Right ventricle myocardium superior (tissue), 1 donor: ENCODE results near the gene DPP4. TPM values are rescaled to one million over a fixed set of nuclear protein-coding genes. Genes with fewer than 3 reads are reported as not detected.

ENCODE experiments used
- ATAC-seq: fragments of 200-7000 bp; cut with Tn5 transposase; one replicate; pipeline ENCODE4 v1.9.1; 2020; ENCODE audit warnings: mild to moderate bottlenecking; ENCODE audit not compliant: poor library complexity
- DNase-seq: peaks from one replicate; pipeline ENCODE4 v3.0.0-alpha.2; 2020
- intact Hi-C: fragments of 100-400 bp; cut with DNase I; formaldehyde crosslinking; loops from one replicate; pipeline ENCODE4 v1.11.2; 2022
- total RNA-seq: library from RNA; stranded (reverse); fragmentation: NEBNext Ultra II Directional; extraction: Animal tissue kit (Norgen Biotek cat#: 25700); gene quantifications from one replicate; pipeline ENCODE4 v1.2.1, GENCODE V29; 2021
- donor health status: DM: no; HTN: yes; CAD: no; lungs with severe emphysema.

Gene DPP4
- total RNA-seq, 1 donor from 2014 or later: 3.8 TPM

DNA sequence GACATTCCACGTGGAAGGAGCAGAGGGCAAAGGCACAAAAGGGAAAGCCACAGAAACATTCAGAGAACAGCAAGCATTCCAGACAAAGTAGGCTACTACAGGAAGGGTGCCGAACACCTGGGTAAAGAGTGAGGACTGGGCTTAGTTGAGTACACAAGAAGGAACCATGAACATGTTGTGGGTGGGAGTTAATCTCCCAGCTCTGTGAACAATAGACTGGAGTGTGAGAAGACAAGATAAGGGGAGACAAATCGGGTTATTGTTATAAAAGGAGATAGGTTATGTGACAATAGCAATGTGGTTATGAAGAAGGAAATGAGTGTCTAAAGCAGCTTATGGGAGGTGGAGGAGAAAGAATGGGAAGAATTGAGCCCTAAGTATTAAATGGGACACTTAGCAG, 70.0 kb downstream of the DPP4 start:
- intact Hi-C loops: no loop called here
- DNase-seq (no peak), ATAC-seq (no peak)

- DNase-seq: no peak
- ATAC-seq: no peak
- intact Hi-C loops: no loop called here
These were observed 71.3 kb downstream of the DPP4 start for GRCh38 chr2:162002623-162003235.

- DNase-seq: no peak
- intact Hi-C loops: no loop called here
- no peak for ATAC-seq
These were observed 73.6 kb downstream of the DPP4 start for GRCh38 chr2:162000431-162000830.

GRCh38 chr2:161999321-161999720, 74.7 kb downstream of the DPP4 start:
- no peak for DNase-seq
- ATAC-seq: no peak
- intact Hi-C loops: no loop called here

GRCh38 chr2:161998857-161999256, 75.2 kb downstream of the DPP4 start:
- ATAC-seq (no peak), DNase-seq (no peak)
- intact Hi-C loops: no loop called here

DNA sequence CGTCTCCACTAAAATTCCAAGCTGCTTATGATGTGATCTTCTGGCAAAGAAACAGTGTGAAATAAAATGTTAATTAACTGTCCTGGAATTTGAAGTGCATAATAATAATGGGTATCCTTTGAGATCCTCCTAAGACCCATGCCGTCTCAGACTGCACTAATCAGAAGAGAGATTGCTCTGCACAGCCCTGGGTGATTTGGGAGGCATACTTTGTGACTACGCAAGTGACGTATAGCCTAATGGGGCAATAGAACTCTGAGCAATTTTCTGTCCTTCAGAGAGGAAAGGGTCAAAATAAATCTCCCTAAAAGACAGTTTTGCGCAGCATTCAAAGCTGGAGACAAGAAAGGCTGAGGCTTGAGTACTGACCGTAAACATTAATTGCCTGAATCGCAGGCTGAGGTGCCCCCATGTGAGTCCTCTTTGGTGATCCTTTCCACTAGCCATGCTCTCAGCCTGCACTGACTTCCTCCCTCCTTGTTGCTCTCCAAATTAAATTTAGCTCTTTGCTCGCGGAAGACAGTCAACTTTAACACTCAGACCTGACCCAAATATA, 76.0 kb downstream of the DPP4 start:
- no peak for ATAC-seq
- DNase-seq: no peak
- intact Hi-C loops: no loop called here

GRCh38 chr2:161995553-161996016, 78.4 kb downstream of the DPP4 start:
- intact Hi-C loops: no loop called here
- ATAC-seq: no peak

DNA sequence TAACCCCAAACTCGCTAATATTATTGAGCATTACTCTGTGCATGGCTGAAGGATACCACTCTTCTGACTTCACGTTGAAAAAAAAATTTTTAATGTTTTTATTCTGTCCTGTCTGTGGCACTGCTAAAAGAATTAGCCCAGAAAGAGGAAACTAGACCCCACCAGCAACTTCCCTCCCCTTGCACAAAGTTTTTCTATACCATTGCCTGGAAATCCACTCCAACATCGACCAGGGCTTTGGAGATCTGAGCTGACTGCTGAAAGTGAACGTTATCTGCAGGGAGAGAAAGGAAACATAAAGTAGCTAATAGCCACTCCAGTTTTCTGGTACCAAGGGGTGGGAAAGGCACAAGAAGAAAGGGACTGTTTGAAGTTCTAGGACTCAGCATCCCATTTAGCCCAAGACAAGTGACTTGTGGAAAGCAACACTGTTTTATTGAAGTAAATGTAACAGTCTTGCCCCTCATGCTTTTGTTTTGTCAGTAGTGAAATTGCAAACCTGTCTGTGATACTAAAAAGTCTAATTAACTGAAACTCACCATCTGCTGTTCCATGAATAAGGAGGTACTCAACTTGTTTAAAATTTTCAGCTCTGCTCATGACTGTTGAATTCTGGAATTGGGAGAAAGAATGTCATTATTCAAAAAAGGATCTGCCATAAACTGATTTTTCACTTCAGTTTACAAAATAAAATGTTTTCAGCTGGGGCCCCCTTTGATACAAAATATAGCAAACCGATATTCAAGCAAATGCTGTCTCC, 79.1 kb downstream of the DPP4 start:
- intact Hi-C loops: no loop called here
- DNase-seq: no peak
- no peak for ATAC-seq

More at GRCh38 chr2:161995553-161996016, 78.4 kb downstream of the DPP4 start:
- DNase-seq: no peak

DNA sequence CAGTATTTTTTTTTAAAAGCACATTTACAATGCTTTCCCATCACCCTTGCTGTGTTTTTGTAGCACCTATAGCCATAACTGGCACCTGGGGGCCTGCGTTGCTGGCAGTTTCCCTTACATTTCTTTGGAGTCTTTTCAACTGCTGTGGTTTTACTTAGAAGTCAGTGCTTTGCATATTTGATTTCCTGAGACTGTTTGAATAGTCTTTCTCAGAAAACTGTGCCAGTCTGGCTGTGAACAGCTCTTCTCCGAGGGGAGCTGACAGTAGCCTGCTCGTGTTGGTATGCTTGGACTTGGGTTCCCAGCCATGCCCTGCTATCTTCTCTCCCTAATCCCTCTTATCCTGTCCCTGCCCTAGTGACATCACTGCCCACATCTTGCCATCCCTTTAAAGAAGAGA, 81.5 kb downstream of the DPP4 start:
- intact Hi-C loops: no loop called here
- DNase-seq (no peak), ATAC-seq (no peak)

DNA sequence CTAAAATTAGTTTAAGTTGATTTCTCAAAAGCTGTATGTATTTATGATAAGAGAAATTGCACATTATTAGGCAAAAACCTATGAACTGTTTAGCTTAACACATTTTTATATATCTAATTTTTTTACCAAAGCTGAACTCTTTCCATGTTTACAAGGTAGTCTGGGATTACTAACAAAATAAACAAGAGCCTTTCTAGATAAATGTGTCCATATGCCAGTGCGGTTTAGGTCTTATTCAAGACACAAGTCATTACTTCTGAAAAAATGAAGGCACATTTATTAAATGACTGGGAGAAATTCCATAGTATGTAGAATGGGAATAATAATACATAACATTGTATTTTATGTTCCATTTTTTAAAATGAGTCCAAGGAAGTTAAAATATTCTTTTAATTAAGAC, 82.0 kb downstream of the DPP4 start:
- intact Hi-C loops: no loop called here

DNA sequence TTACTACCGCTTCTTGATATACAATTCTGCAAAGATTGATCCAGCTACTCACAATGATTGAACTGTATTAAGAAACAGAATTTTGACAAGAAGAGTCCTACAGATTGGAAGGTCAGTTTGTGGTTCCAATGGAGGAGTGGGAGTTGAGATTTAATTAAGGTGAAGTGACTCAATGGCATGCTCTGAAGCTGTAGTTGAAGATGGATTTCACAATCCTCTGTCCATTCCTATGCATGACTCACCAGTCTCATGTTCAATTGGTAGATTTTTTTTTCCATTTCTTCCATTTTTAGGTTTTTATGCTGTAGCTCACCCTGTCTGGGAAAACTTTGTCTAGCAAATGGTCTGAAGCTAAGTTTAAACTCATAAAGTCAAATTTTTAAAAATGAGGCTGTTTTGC, 83.3 kb downstream of the DPP4 start:
- no peak for ATAC-seq
- intact Hi-C loops: no loop called here
- no peak for DNase-seq

More for the DNA sequence above, 82.0 kb downstream of the DPP4 start:
- ATAC-seq (no peak), DNase-seq (no peak)

DNA sequence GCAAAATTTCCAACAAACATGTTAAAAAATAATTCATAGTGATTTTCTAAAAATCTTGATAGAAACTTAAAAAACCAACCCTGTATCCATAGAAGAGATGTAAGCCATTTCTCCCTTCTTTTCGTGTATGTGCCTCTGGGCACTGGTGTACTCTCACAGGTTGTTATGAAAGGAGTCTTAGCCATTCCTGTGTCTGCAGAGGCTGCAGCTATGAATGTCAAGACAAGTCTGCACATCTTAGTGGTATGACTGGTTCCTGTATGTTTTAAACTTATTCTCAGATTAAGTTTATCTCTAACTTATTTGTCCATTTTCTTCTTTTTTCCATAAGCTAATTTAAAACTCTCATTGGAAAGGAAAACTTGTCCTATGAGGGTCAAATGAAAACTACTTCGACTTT, 84.0 kb downstream of the DPP4 start:
- intact Hi-C loops: no loop called here
- ATAC-seq: no peak
- no peak for DNase-seq

DNA sequence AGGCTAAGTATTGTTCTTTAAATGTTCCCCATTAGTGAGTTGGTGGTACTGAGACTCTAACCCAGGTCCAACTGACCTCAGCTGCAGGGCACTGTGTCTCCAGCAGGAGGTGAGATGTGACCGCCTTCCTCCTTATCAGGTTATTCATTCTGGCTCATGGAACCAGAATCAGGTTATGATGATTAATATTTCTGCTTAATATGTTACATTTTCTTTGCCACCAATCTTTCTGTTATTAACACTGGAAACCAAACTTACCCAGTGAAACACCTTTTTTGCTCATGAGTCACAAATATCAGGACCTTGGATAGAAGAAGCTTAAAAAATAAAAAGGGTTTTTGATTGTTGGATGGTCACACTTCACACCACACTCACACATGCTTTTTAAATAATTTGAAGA, 85.4 kb downstream of the DPP4 start:
- ATAC-seq (no peak), DNase-seq (no peak)
- intact Hi-C loops: no loop called here

GRCh38 chr2:161987311-161987710, 86.7 kb downstream of the DPP4 start:
- intact Hi-C loops: no loop called here
- DNase-seq (no peak), ATAC-seq (no peak)

DNA sequence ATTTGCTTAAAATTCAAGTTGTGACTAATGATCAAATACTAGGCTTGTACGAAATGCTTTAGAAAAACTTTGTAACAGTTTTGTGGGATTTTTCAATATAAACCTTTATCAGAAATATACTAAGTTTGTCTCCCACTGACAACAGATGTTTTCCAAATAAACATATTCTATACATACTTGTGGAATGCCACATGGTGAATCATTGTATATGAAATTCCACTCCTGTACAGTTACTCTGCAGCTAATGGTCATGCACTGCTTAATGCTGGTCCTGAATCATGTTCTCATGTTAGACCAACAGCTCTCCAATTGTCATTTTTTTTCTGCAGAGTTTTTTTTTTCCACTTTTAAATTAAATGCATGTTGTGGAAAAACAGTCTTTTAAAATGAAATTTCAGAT, 90.1 kb downstream of the DPP4 start:
- DNase-seq (no peak), ATAC-seq (no peak)
- intact Hi-C loops: no loop called here

DNA sequence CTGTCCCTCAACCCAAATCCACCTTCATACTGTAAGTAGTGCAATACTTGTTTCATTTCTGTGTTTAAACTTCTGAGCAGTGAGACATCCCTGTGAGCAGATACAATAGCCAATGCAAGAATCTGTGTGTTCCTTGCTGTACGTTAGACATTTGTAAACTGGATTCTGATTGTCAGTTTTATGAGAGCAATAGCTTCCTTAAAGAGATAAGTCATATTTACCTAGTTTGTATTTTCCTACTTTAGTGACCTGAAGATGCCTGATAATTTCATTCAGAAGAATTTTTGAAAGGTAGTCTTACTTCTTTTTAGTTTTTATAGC, 90.7 kb downstream of the DPP4 start:
- no peak for DNase-seq
- no peak for ATAC-seq
- intact Hi-C loops: no loop called here

GRCh38 chr2:161982548-161983330, 91.3 kb downstream of the DPP4 start:
- intact Hi-C loops: no loop called here
- no peak for DNase-seq
- no peak for ATAC-seq

DNA sequence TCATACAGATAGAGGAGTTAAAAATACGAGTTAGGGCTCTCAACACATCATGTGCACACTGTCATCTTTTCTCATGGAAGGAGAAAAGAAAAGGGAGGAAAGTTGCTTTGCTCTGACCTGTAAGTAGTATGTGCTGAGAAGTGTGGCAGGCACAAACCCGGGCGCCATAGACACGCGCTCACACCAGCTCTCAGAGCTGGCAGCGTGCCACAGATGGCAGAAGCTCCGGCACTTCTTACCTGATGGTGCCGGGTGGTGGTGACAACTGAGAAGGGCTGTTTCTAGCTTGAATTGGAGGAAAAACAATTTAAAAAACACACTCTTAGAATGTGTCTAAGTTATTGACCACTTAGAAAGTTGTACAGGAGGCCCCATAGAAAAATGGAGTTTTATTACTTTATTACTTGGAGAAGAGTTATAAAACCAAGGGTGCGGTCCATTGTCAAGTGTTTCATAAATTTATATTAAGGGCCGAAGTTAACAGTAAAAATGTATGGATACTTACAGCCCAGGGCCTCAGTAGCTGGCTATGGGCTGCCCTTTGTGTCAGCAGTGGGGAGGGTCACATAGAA, 92.2 kb downstream of the DPP4 start:
- intact Hi-C loops: no loop called here
- DNase-seq (no peak), ATAC-seq (no peak)

DNA sequence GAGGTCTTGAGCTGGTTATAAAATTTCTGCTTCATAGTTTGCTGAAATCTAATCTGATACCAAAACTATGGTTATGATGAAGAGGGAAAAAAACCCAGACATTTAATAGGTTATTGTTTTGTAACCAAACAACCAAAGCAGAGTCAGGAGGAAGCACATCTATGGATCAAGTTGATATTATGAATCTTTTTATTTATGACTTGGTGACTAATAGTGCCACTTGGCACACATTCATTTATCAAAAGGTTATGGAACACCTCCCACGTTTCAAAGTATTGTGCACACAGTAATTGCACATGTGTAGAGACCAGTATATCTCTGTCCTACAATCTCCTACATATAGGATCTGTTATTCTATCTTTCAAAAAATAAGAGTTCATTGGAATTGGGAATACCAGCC, 93.0 kb downstream of the DPP4 start:
- DNase-seq (no peak), ATAC-seq (no peak)
- intact Hi-C loops: no loop called here
